SK-N-MC (cell line): ENCODE data around the gene ZCCHC10.
"Not testable (repeated sequence)": the region's sequence is repeated elsewhere in the genome, so short reads cannot be mapped to it uniquely, and the experiment has no call there.

ENCODE experiments used
- EZH2 ChIP-seq: fragments of 200-600 bp; sonication (generic); IDR thresholded peaks from one replicate; pipeline ENCODE4 v1.6.1; 2017; ENCODE audit warnings: antibody characterized with exemption
- POLR2AphosphoS5 ChIP-seq: IDR thresholded peaks from 2 replicates; pipeline ENCODE4 v1.6.1; 2012; ENCODE audit warnings: mild to moderate bottlenecking, low read depth, low read length, borderline replicate concordance

- not testable (repeated sequence) for TF ChIP-seq EZH2, POLR2AphosphoS5
Observed at GRCh38 chr5:133019471-133019870, 6.9 kb downstream of the ZCCHC10 start.
